HG03025 (cell line): ENCODE results near the gene PIGL.
"Not testable (repeated sequence)": the region's sequence is repeated elsewhere in the genome, so short reads cannot be mapped to it uniquely, and the experiment has no call there.

Source experiments
- ATAC-seq: cut with Tn5 transposase; IDR thresholded peaks from one replicate; pipeline ENCODE4 v1.9.1; 2021; ENCODE audit warnings: mild to moderate bottlenecking, moderate library complexity; ENCODE audit not compliant: unreplicated experiment, low FRiP score

PIGL gene

GRCh38 chr17:16301963-16302855, 85.2 kb downstream of the PIGL start:
- no peak for ATAC-seq

- ATAC-seq = no peak
Measured at GRCh38 chr17:16302856-16303255, 85.8 kb downstream of the PIGL start.

- no peak for ATAC-seq
Measured at GRCh38 chr17:16304830-16305229, 87.8 kb downstream of the PIGL start.

DNA sequence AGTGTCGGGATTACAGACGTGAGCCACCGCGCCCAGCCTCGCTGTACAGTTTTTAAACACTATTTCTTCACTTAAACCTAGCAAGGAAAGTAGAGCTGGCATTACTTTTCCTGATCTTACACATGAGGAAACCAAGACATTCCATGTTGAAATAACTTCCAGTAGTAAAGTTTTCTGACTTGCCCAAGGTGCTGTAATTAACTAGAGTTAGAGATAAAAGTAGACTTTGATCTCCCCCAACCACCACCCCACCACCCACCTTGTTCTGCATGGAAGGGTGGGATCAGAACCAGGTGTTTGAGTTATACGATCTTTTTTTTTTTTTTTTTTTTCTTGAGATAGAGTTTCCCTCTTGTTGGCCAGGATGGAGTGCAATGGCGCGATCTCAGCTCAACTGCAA, 89.2 kb downstream of the PIGL start:
- ATAC-seq = no peak

- ATAC-seq = not testable (repeated sequence)
Measured at GRCh38 chr17:16312061-16312460, 95.1 kb downstream of the PIGL start.

GRCh38 chr17:16313139-16314090, 96.4 kb downstream of the PIGL start:
- ATAC-seq = no peak

DNA sequence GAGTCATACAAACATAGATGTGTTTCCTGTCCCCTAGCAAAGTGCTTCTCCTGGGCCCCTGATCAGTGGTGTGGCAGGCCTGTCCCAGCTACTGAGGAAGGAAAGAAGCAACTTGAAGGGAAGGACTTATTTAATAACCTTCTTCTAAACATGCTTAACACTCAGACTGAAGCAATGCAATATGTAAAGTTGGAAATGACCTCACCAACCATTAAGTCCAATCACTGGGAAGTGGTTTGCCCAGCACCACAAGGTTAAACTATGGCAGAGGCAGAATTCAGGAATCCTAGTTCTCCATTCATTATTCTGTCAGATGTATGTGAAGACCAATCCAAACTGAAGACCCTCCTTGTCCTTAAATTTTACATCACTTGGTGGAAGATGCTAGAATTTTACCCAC, 97.2 kb downstream of the PIGL start:
- no peak for ATAC-seq

GRCh38 chr17:16314859-16315258, 97.8 kb downstream of the PIGL start:
- ATAC-seq = no peak

GRCh38 chr17:16319969-16320368, 103.0 kb downstream of the PIGL start:
- ATAC-seq = no peak

GRCh38 chr17:16322636-16323035, 105.6 kb downstream of the PIGL start:
- no peak for ATAC-seq

DNA sequence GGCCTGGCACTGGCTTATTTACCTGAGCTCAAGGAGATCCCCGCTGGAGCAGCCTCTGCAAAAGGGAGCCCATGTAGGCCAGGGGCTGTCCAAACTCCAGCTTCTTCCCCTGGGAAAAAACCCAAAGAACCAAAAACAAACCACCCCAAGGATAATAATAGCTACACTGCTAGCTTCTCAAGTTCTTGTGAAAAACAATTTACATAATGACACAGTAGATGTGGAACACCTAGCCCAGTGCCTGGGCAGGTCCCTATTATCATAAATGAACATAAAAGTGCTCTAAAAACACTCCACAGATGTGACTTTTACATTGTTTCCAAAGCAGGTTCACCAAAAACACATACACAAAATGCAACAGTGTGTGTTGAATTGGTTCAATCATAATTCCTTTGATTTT, 109.0 kb downstream of the PIGL start:
- ATAC-seq = no peak

DNA sequence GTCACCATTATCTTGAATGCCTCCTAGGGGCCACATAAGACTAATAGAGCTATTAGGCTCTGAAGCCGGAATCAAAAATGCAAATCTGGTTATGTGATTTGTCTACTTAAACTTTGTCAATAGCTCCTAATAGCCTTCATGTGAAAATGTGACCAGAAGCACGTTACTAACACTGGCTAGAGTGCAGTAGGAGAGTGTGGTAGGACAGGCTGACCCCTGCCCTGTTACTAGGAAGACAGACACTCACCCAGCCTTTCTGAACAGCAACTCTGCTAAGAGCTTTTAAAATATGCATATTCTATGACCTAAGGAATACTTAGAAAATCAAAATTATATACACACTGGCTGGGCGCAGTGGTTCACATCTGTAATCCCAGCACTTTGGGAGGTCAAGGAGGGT, 110.0 kb downstream of the PIGL start:
- ATAC-seq = no peak

- no peak for ATAC-seq
Measured at GRCh38 chr17:16328997-16329396, 112.0 kb downstream of the PIGL start.

DNA sequence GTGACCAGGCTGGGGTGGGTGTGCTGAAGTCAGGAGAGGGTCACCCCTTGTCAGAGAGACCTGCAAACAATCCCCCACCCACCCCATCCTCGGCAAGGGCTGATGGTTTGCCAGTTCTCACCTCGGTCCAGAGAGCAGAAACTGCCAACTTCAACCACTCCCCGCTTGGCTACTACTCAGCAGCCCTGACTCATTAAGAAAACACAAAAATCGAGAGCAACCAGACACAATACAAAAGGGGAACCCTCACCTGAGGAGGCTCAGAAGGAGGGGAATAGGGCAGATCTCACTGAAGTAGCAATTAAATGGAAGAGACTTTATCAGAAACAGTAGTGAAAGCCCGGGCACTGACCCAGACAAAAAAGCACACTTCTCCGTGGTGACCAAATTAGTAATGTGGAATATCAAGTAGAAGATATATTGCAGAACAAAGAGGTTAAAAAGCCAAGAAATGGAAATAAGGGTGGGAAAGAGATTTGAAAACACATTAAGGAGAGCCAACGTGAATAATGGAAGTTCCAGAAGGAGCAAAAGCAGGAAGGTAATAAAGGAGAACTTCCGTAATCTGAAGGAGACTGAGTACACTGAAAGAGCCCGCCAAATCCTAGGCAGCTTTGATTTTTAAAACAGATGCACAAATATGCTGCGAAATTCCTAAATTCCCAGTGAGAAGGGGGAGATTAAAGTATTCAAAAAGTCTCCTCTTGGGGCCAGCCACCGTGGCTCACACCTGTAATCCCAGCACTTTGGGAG, 112.7 kb downstream of the PIGL start:
- ATAC-seq = no peak

DNA sequence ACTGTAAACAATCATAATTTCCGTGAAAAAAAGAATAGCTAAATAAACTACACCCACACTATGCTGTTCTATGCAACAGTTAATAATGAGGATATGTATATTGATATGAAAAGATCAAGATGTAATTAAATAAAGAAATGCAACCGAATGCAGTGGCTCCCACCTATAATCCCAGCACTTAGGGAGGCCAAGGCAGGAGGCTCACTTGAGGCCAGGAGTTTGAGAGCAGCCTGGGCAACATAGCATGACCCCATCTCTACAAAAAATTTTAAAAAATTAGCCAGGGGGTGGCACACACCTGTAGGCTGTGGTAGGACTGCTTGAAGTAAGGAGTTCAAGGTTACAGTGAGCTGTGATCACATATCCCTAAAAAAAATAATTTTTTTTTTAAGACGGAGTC, 121.4 kb downstream of the PIGL start:
- no peak for ATAC-seq

DNA sequence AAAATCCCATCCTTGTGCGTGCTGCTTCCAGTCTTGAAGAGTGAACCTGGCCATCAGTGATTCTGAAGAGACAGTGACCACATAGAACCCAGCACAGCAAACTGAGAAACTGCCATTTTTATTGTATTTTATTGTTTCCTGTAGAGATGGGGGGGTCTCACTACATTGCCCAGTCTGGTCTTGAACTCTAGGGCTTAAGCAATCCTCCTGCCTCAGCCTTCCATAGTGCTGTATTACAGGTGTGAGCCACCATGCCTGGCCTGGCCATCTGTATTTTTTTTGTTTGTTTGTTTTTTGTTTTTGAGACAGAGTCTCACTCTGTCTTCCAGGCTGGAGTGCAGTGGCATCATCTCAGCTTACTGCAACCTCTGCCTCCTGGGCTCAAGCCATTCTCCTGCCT, 122.4 kb downstream of the PIGL start:
- ATAC-seq = no peak

DNA sequence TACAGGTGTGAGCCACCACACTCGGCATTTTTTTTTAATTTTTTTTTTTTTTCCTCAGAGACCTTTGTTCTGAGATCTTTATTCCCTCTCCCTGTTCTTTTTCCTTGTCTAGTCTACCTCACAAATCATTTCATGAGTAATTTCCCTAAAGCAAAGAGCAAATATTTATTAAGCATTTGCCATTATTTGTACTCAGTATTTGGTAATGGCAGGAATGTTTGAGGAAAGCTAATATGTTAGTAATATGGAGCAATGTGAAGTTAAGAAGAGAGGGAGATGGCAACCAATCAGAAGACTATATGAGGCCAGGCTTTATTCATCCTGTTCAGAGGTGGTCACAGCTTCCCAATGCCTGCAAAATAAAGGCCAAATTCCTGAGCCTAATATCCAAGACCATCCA, 122.9 kb downstream of the PIGL start:
- no peak for ATAC-seq

GRCh38 chr17:16342979-16343378, 126.0 kb downstream of the PIGL start:
- ATAC-seq = no peak

GRCh38 chr17:16343569-16343968, 126.6 kb downstream of the PIGL start:
- no peak for ATAC-seq

- ATAC-seq = no peak
Measured at GRCh38 chr17:16345565-16345964, 128.6 kb downstream of the PIGL start.
